H1 (cell line): Measurements from ENCODE around the gene CRACDL. TPM values are rescaled to one million over a fixed set of nuclear protein-coding genes. Genes with fewer than 3 reads are reported as not detected.

ENCODE experiments used
- BRCA1 ChIP-seq: IDR thresholded peaks from 2 replicates; pipeline ENCODE4 v1.6.1; 2012; ENCODE audit warnings: low read depth, low read length, improper control_type of control experiment
- CBX8 ChIP-seq: fragments of 300-800, 300-1000 bp; sonication (generic); IDR thresholded peaks from 2 replicates; pipeline ENCODE4 v1.7.1; 2016; ENCODE audit warnings: low read depth, low read length, borderline replicate concordance
- GABPA ChIP-seq: IDR thresholded peaks from 2 replicates; pipeline ENCODE4 v1.6.1; 2011; ENCODE audit warnings: mild to moderate bottlenecking, low read length, moderate library complexity, borderline replicate concordance; ENCODE audit not compliant: insufficient read depth
- HDAC6 ChIP-seq: IDR thresholded peaks from one replicate; pipeline ENCODE4 v1.7.1; 2012; ENCODE audit warnings: low read depth, mild to moderate bottlenecking, inconsistent platforms, low read length, moderate library complexity
- KDM1A ChIP-seq: fragments of 200-600, 300-600 bp; sonication (generic); IDR thresholded peaks from 2 replicates; pipeline ENCODE4 v1.7.1; 2016; ENCODE audit warnings: mild to moderate bottlenecking, low read length, borderline replicate concordance
- RXRA ChIP-seq: IDR thresholded peaks from 2 replicates; pipeline ENCODE4 v1.6.1; 2011; ENCODE audit warnings: low read depth, mild to moderate bottlenecking, low read length, moderate library complexity; ENCODE audit not compliant: insufficient read depth
- SRF ChIP-seq: IDR thresholded peaks from 2 replicates; pipeline ENCODE4 v1.6.1; 2011; ENCODE audit warnings: mild to moderate bottlenecking, low read depth, low read length, moderate library complexity
- SUZ12 ChIP-seq: fragments of 200-600 bp; sonication (generic); IDR thresholded peaks from 2 replicates; pipeline ENCODE4 v1.6.1; 2012; ENCODE audit warnings: mild to moderate bottlenecking, inconsistent platforms, low read length, moderate library complexity, mixed read lengths
- ZNF274 ChIP-seq: IDR thresholded peaks from 2 replicates; pipeline ENCODE4 v1.7.0; 2012; ENCODE audit warnings: low read length, borderline replicate concordance; ENCODE audit errors: extremely low read depth
- polyA plus RNA-seq, 7 experiments: library from polyadenylated mRNA; depleted of rRNA in 3 of 7; stranded (reverse) in 5 of 7; unstranded in 2 of 7; fragments of >200 nt in 5 of 7; fragments of 200-250 nt in 2 of 7; gene quantifications; 1 replicate in 5 of 7; 2 replicates in 1 of 7; 4 replicates in 1 of 7; pipeline versions ENCODE4 v1.2.1 to v1.2.3, GENCODE V29; 2011 to 2013; ENCODE audit warnings: missing spikeins in 2 of 7, mixed read lengths in 2 of 7
- total RNA-seq: library from RNA; stranded (reverse); fragmentation: NEBNext Ultra II Directional; extraction: Animal tissue kit (Norgen Biotek cat#: 25700); gene quantifications from 2 replicates; pipeline ENCODE4 v1.2.1, GENCODE V29; 2021
- TF ChIP-seq, protein P1 (sequence below): IDR thresholded peaks from 2 replicates; pipeline ENCODE4 v1.6.1; 2012; ENCODE audit warnings: inconsistent platforms

CRACDL gene
- total and polyA plus RNA-seq, 2 of the 8 experiments (the other 6 are each of a cell fraction or from before 2014, with no cell fraction given), result 0.07 to 0.38 TPM

DNA sequence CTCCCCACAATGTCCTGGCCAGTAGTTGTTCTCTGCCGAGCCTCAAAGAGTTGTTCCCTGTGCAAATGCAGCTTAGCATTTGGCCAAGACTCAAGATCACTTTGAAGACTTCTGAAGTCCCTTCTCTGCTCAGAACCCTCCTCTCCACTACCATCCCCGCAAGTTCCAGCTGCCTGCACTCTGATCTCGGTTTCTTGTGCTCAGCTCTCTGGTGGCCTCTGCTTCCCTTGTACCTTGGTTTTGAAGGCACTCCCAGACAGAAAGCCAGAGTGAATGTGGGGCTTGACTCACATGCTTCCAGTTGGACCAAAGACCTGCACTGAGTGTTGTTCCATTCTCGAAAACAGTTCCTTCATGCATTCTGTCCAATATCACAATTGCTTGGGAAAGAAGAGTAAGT, 28.6 kb downstream of the CRACDL start (continued):
- TF ChIP-seq CBX8 (no peak), BRCA1 (no peak), ZNF274 (no peak), HDAC6 (no peak), SUZ12 (no peak), RXRA (no peak), SRF (no peak), KDM1A (no peak), GABPA (no peak)
- TF ChIP-seq, protein P1, sequence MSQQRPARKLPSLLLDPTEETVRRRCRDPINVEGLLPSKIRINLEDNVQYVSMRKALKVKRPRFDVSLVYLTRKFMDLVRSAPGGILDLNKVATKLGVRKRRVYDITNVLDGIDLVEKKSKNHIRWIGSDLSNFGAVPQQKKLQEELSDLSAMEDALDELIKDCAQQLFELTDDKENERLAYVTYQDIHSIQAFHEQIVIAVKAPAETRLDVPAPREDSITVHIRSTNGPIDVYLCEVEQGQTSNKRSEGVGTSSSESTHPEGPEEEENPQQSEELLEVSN, result no peak
